HG03108 (cell line): Measurements from ENCODE around the gene ZNF606.
A peak's percentile ranks its signal among the peaks of the same experiment; 100 is the strongest.
"Not testable (repeated sequence)": the region's sequence is repeated elsewhere in the genome, so short reads cannot be mapped to it uniquely, and the experiment has no call there.

Experiments
- ATAC-seq: cut with Tn5 transposase; IDR thresholded peaks from one replicate; pipeline ENCODE4 v1.9.1; 2021; ENCODE audit warnings: moderate library complexity; ENCODE audit not compliant: unreplicated experiment

The ZNF606 gene

GRCh38 chr19:58010507-58010906 lies 7.9 kb upstream of the ZNF606 start:
- no peak for ATAC-seq

GRCh38 chr19:58009666-58010301 lies 7.2 kb upstream of the ZNF606 start:
- ATAC-seq = peak; percentile 74

- ATAC-seq = no peak
Measured at GRCh38 chr19:58009301-58009665, 6.7 kb upstream of the ZNF606 start.

GRCh38 chr19:58008877-58009276 lies 6.3 kb upstream of the ZNF606 start:
- not testable (repeated sequence) for ATAC-seq

GRCh38 chr19:58007285-58007684 lies 4.7 kb upstream of the ZNF606 start:
- no peak for ATAC-seq

- no peak for ATAC-seq
Measured at GRCh38 chr19:58003174-58003828, 681 bp upstream of the ZNF606 start.

- ATAC-seq = no peak
Measured at GRCh38 chr19:58001895-58002369, 688 bp downstream of the ZNF606 start.

GRCh38 chr19:58000677-58001076 lies 1.9 kb downstream of the ZNF606 start:
- ATAC-seq = no peak

- no peak for ATAC-seq
Measured at GRCh38 chr19:57992841-57993240, 9.8 kb downstream of the ZNF606 start.

- no peak for ATAC-seq
Measured at GRCh38 chr19:57978586-57979289, 23.9 kb downstream of the ZNF606 start.

GRCh38 chr19:57974434-57974833 lies 28.2 kb downstream of the ZNF606 start, which contains the start of gene C19orf18:
C19orf18 (minus strand) TSS chr19:57974534; CDS start chr19:57974432, 102 bp downstream.
- no peak for ATAC-seq

- ATAC-seq = no peak
Measured at GRCh38 chr19:57964761-57965160, 37.9 kb downstream of the ZNF606 start.

GRCh38 chr19:57961785-57962184 lies 40.8 kb downstream of the ZNF606 start:
- ATAC-seq = no peak

GRCh38 chr19:57954996-57955395 lies 47.6 kb downstream of the ZNF606 start:
- ATAC-seq = no peak

GRCh38 chr19:57949702-57950101 lies 52.9 kb downstream of the ZNF606 start:
- ATAC-seq = no peak

GRCh38 chr19:57949296-57949695 lies 53.3 kb downstream of the ZNF606 start:
- ATAC-seq = no peak

GRCh38 chr19:57947419-57948134 lies 55.0 kb downstream of the ZNF606 start, which contains the start of gene ZNF256:
ZNF256 (minus strand) TSS chr19:57947706; CDS start chr19:57947474, 232 bp downstream.
- peak; percentile 77 for ATAC-seq

GRCh38 chr19:57947088-57947418 lies 55.6 kb downstream of the ZNF606 start:
- ATAC-seq = no peak

- ATAC-seq = no peak
Measured at GRCh38 chr19:57946316-57946715, 56.3 kb downstream of the ZNF606 start.

GRCh38 chr19:57941593-57941992 lies 61.0 kb downstream of the ZNF606 start:
- ATAC-seq = no peak

- ATAC-seq = no peak
Measured at GRCh38 chr19:57935731-57936130, 66.9 kb downstream of the ZNF606 start.
